Smooth muscle cell (in vitro differentiated cells): ENCODE data around the gene PAGE5. TPM values are rescaled to one million over a fixed set of nuclear protein-coding genes. Genes with fewer than 3 reads are reported as not detected.

Source experiments
- DNase-seq: peaks from one replicate; lab custom pipeline; 2025; ENCODE audit not compliant: unreplicated experiment; lab: John Stamatoyannopoulos, UW
- H2AFZ ChIP-seq: fragments of 200-600 bp; sonication (generic); 2 replicates; pipeline ENCODE4 v1.6.0; 2016; ENCODE audit warnings: antibody characterized with exemption, low read depth, mild to moderate bottlenecking
- H3F3A ChIP-seq: fragments of 200-600 bp; sonication (generic); 2 replicates; pipeline ENCODE4 v1.6.0; 2017; ENCODE audit warnings: antibody characterized with exemption, low read depth
- H3K27ac ChIP-seq: fragments of 200-600 bp; sonication (generic); 2 replicates; pipeline ENCODE4 v1.5.1; 2016; ENCODE audit warnings: low read depth, mild to moderate bottlenecking
- H3K27me3 ChIP-seq: fragments of 200-600 bp; sonication (generic); 2 replicates; pipeline ENCODE4 v1.6.1; 2016; ENCODE audit warnings: low read depth, mild to moderate bottlenecking
- H3K36me3 ChIP-seq: fragments of 200-600 bp; sonication (generic); 2 replicates; pipeline ENCODE4 v1.5.1; 2016; ENCODE audit warnings: low read depth
- H3K4me1 ChIP-seq: fragments of 200-600 bp; sonication (generic); 2 replicates; pipeline ENCODE4 v1.5.1; 2016; ENCODE audit warnings: low read depth
- H3K4me2 ChIP-seq: fragments of 200-600 bp; sonication (generic); 2 replicates; pipeline ENCODE4 v1.6.0; 2016; ENCODE audit warnings: mild to moderate bottlenecking
- H3K4me3 ChIP-seq: fragments of 200-600 bp; sonication (generic); 2 replicates; pipeline ENCODE4 v1.5.1; 2016; ENCODE audit warnings: mild to moderate bottlenecking
- H3K79me2 ChIP-seq: fragments of 200-600 bp; sonication (generic); 2 replicates; pipeline ENCODE4 v1.6.0; 2016; ENCODE audit warnings: low read depth, mild to moderate bottlenecking
- H3K9ac ChIP-seq: fragments of 200-600 bp; sonication (generic); 2 replicates; pipeline ENCODE4 v1.6.0; 2016; ENCODE audit warnings: low read depth
- H3K9me3 ChIP-seq: fragments of 200-600 bp; sonication (generic); replicated peaks from 2 replicates; pipeline ENCODE4 v1.5.1; 2016; ENCODE audit warnings: low read depth
- H4K20me1 ChIP-seq: fragments of 200-600 bp; sonication (generic); 2 replicates; pipeline ENCODE4 v1.6.0; 2016; ENCODE audit warnings: low read depth
- WGBS: methylation state at CpG from one replicate; pipeline ENCODE4 v1.1.7; 2016; ENCODE audit warnings: low lambda C conversion rate; 5-methylcytosine and 5-hydroxymethylcytosine counted together
- polyA plus RNA-seq: library from polyadenylated mRNA; unstranded; fragments of >200 nt; fragmentation: Nextera tagmentation; extraction: Ambion mirVana; gene quantifications from 2 replicates; pipeline ENCODE4 v1.2.1, GENCODE V29; 2016
- total RNA-seq: library from RNA; depleted of rRNA; stranded (reverse); fragments of >200 nt; gene quantifications from 2 replicates; pipeline ENCODE4 v1.2.3, GENCODE V29; 2014
- TF ChIP-seq, protein P1 (sequence below): fragments of 200-600 bp; sonication (generic); IDR thresholded peaks from 2 replicates; pipeline ENCODE4 v1.5.1; 2017; ENCODE audit warnings: borderline replicate concordance, mild to moderate bottlenecking, antibody characterized with exemption; ENCODE audit not compliant: insufficient read depth, poor library complexity, severe bottlenecking

Gene PAGE5
- total and polyA plus RNA-seq, 2 experiments from 2014 or later, result not detected

DNA sequence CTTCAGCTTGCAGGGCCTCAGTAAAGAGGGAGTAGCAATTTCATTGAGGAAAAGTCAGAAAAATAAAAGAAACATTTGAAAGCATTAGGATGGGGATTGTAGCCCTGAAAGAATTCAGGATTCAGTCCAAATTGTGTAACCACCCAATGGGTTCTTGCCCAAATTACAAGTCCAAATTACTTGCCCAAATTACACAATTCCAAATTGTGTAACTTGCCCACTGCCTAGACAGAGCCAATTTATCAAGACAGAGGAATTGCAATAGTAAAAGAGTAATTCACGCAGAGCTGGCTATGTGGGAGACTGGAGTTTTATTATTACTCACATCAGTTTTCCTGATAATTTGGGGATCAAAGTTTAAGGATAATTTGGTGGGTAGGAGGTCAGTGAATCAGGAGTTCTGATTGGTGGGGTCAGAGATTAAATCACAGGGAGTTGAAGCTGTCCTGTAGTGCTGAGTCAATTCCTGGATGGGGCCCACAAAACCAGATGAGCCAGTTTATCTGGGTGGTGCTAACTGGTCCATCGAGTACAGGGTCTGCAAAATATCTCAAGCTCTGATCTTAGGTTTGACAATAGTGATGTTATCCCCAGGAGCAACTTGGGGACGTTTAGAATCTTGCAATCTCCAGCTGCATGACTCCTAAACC lies 18.1 kb upstream of the PAGE5 start:
- H3K9me3 ChIP-seq, result peaks cover 12% of the 10 kb centered on the region
- H3K4me2 ChIP-seq, result no peak overlapping the region
- H4K20me1 ChIP-seq, result no peaks in the 10 kb centered on the region
- TF ChIP-seq, protein P1, sequence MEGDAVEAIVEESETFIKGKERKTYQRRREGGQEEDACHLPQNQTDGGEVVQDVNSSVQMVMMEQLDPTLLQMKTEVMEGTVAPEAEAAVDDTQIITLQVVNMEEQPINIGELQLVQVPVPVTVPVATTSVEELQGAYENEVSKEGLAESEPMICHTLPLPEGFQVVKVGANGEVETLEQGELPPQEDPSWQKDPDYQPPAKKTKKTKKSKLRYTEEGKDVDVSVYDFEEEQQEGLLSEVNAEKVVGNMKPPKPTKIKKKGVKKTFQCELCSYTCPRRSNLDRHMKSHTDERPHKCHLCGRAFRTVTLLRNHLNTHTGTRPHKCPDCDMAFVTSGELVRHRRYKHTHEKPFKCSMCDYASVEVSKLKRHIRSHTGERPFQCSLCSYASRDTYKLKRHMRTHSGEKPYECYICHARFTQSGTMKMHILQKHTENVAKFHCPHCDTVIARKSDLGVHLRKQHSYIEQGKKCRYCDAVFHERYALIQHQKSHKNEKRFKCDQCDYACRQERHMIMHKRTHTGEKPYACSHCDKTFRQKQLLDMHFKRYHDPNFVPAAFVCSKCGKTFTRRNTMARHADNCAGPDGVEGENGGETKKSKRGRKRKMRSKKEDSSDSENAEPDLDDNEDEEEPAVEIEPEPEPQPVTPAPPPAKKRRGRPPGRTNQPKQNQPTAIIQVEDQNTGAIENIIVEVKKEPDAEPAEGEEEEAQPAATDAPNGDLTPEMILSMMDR, result no peak
- H3K36me3 ChIP-seq, result no peaks in the 10 kb centered on the region
- H3K27me3 ChIP-seq, result no peaks in the 10 kb centered on the region
- H3K9ac ChIP-seq, result no peak overlapping the region
- no peak overlapping the region for H3K27ac ChIP-seq
- H3K79me2 ChIP-seq, result no peaks in the 10 kb centered on the region
- no peaks in the 10 kb centered on the region for H3K4me1 ChIP-seq
- DNase-seq, result no peak
- WGBS, result 33% methylated on average over 3 of the region's 3 CpGs
- H3F3A ChIP-seq, result no peaks in the 10 kb centered on the region
- H3K4me3 ChIP-seq, result no peak overlapping the region
- no peak overlapping the region for H2AFZ ChIP-seq

- no peak overlapping the region for H3K27ac ChIP-seq
- no peaks in the 10 kb centered on the region for H3K27me3 ChIP-seq
- H3K79me2 ChIP-seq, result no peaks in the 10 kb centered on the region
- H3K9ac ChIP-seq, result no peak overlapping the region
- no peak overlapping the region for H2AFZ ChIP-seq
- H3K36me3 ChIP-seq, result no peaks in the 10 kb centered on the region
- no peaks in the 10 kb centered on the region for H3K4me1 ChIP-seq
- TF ChIP-seq, protein P1, result no peak
- H3K9me3 ChIP-seq, result peaks cover 9% of the 10 kb centered on the region
- no peak overlapping the region for H3K4me2 ChIP-seq
- 49% methylated on average over 6 of the region's 6 CpGs for WGBS
- H3F3A ChIP-seq, result no peaks in the 10 kb centered on the region
- no peak for DNase-seq
- H4K20me1 ChIP-seq, result no peaks in the 10 kb centered on the region
- no peak overlapping the region for H3K4me3 ChIP-seq
These were observed 13.8 kb upstream of the PAGE5 start for GRCh38 chrX:55206162-55206941.

GRCh38 chrX:55210931-55211677 lies 9.0 kb upstream of the PAGE5 start:
- H2AFZ ChIP-seq, result no peak overlapping the region

More at GRCh38 chrX:55210931-55211677, 9.0 kb upstream of the PAGE5 start:
- WGBS, result 73% methylated on average over 13 of the region's 13 CpGs
- H3K4me1 ChIP-seq, result no peaks in the 10 kb centered on the region
- no peak for DNase-seq
- no peaks in the 10 kb centered on the region for H4K20me1 ChIP-seq
- H3K27me3 ChIP-seq, result no peaks in the 10 kb centered on the region
- H3K9ac ChIP-seq, result no peak overlapping the region
- TF ChIP-seq, protein P1, result no peak
- no peaks in the 10 kb centered on the region for H3K79me2 ChIP-seq
- H3F3A ChIP-seq, result no peaks in the 10 kb centered on the region
- no peak overlapping the region for H3K27ac ChIP-seq
- no peaks in the 10 kb centered on the region for H3K36me3 ChIP-seq
- no peak overlapping the region for H3K4me2 ChIP-seq
- no peak overlapping the region for H3K4me3 ChIP-seq
- peaks cover 1% of the 10 kb centered on the region for H3K9me3 ChIP-seq
